ENCODE measurements around the gene CYP4F12.
A peak's percentile ranks its signal among the peaks of the same experiment; 100 is the strongest.

Gene CYP4F12

GRCh38 chr19:15672580-15673175 lies at the start of gene CYP4F12:
TSS of gene CYP4F12 (plus strand) at chr19:15673087. CDS start at chr19:15673530, 443 bp downstream.
- DNase-seq (ENCODE audit: low spot score), result no peak
- TF ChIP-seq, protein P1, sequence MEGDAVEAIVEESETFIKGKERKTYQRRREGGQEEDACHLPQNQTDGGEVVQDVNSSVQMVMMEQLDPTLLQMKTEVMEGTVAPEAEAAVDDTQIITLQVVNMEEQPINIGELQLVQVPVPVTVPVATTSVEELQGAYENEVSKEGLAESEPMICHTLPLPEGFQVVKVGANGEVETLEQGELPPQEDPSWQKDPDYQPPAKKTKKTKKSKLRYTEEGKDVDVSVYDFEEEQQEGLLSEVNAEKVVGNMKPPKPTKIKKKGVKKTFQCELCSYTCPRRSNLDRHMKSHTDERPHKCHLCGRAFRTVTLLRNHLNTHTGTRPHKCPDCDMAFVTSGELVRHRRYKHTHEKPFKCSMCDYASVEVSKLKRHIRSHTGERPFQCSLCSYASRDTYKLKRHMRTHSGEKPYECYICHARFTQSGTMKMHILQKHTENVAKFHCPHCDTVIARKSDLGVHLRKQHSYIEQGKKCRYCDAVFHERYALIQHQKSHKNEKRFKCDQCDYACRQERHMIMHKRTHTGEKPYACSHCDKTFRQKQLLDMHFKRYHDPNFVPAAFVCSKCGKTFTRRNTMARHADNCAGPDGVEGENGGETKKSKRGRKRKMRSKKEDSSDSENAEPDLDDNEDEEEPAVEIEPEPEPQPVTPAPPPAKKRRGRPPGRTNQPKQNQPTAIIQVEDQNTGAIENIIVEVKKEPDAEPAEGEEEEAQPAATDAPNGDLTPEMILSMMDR (IDR thresholded peaks at IDR 0.05; ENCODE audit: extremely low read depth, missing control alignments), result no peak

DNA sequence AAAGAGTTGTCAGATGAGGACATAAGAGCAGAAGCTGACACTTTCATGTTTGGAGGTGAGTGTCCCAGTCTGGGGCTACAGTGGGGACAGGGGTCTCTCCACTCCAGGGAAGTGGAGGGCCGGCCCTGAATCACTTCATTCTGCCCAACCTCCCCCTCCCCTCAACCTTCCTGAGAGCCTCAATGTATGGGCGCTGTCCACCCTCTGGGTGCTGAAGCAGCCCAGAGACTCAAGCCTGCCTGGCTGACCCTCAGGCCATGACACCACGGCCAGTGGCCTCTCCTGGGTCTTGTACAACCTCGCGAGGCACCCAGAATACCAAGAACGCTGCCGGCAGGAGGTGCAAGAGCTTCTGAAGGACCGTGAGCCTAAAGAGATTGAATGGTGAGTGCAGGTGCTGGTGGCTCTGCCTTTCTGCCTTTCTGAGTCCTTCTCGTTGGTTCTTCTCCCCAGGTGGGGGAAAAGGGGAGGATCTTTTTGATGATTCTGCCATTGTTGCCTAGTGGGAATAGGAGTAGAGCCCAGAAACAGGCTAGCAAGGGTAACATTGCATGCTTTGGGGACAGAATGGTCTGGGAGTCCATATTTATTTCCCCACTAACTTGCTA lies 49.1 kb upstream of the CYP4F12 start:
- TF ChIP-seq, protein P1 (IDR thresholded peaks at IDR 0.05; ENCODE audit: extremely low read depth, missing control alignments), result no peak
- DNase-seq (ENCODE audit: low spot score), result no peak

DNA sequence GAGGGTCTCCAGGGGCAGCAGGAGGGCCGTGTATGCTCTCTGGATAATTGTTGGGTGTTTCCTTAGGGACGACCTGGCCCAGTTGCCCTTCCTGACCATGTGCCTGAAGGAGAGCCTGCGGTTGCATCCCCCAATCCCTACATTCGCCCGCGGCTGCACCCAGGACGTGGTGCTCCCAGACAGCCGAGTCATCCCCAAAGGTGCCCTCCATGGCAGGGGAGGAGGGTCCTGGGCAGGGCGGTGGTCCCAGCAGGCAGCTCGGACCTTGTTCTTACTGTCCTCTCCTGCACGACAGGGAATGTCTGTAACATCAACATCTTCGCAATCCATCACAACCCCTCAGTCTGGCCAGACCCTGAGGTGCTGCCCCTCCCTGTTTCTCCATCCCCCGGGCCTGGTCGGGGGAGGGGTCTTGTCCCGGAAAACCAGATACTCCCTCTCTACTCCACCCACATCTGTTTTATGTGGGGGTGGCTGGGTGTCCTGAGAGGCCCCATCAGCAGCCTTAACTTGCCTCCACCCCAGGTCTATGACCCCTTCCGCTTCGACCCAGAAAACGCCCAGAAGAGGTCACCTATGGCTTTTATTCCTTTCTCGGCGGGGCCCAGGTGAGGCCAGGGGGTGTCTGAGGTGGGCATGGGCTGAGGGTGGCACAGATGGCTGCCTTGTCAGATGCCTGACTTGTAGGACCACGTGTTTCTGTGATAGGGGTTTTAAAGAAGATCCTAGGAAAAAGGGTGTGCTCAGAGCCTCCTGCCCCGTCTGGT lies 44.5 kb upstream of the CYP4F12 start:
- TF ChIP-seq, protein P1 (IDR thresholded peaks at IDR 0.05; ENCODE audit: extremely low read depth, missing control alignments), result no peak
- no peak for DNase-seq (ENCODE audit: low spot score)

DNA sequence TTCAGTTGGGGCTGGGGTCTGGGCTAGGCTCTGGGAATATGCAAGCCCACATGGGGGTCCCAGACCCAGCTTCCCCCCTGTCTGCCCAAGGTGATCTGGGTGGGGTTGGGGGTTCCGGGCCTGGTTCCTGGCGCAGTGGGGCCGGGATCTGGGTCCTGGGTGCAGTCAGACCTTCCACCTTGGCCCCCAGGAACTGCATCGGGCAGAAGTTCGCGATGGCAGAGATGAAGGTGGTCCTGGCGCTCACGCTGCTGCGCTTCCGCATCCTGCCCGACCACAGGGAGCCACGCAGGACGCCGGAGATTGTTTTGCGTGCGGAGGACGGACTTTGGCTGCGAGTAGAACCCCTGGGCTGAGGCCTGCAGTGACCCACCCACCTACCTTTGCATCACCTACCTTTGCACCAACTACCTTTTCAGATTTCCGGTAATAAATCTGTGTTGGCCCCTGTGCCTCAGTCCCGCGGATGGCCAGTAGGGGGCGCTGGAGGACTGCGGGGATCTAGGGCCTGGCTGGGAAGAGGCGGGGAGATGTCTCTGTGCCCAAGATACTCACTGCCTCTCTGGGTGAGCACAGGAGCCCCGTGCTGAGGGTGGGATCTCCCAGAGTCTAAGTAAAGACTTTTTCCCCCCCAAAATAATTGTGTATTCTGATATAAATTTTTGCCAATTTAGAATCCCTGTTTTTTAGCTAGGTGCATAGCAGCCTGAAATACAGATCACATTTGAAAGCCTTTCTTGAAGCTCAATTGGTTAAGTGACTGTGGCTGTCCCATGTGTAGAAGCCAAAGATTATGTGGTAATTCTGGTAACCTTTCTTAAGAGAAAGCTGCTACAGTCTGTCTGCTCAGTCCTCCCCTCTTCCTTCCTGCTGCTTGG lies 43.6 kb upstream of the CYP4F12 start:
- peak; percentile 86 for DNase-seq (ENCODE audit: low spot score)
- TF ChIP-seq, protein P1 (IDR thresholded peaks at IDR 0.05; ENCODE audit: extremely low read depth, missing control alignments), result peak; percentile 77

GRCh38 chr19:15631817-15632216 lies 41.1 kb upstream of the CYP4F12 start:
- no peak for DNase-seq (ENCODE audit: low spot score)
- TF ChIP-seq, protein P1 (IDR thresholded peaks at IDR 0.05; ENCODE audit: extremely low read depth, missing control alignments), result no peak

- DNase-seq (ENCODE audit: low spot score), result no peak
- TF ChIP-seq, protein P1 (IDR thresholded peaks at IDR 0.05; ENCODE audit: extremely low read depth, missing control alignments), result no peak
Observed at GRCh38 chr19:15633082-15633835, 39.6 kb upstream of the CYP4F12 start.

All from GM20000 (cell line).